Liver (tissue), 9 donors: ENCODE data around the gene C19orf12. TPM values are rescaled to one million over a fixed set of nuclear protein-coding genes. Genes with fewer than 3 reads are reported as not detected.

Experiments used
- DNase-seq: peaks from one replicate; pipeline ENCODE4 v3.0.0-alpha.2; 2017; ENCODE audit warnings: low spot score
- H3K27ac ChIP-seq, 2 donors: one replicate each; pipeline ENCODE4 v1.7.0; 2013; ENCODE audit warnings: inconsistent platforms in 2 of 2, low read length in 2 of 2, control low read depth in 1 of 2, low read depth in 1 of 2, mild to moderate bottlenecking in 1 of 2
- H3K27me3 ChIP-seq, 4 donors: one replicate each; pipeline versions ENCODE4 v1.6.1 to v1.7.0; 2013; ENCODE audit warnings: low read length in 3 of 4, inconsistent platforms in 1 of 4, mild to moderate bottlenecking in 1 of 4, moderate library complexity in 1 of 4; ENCODE audit not compliant: control insufficient read depth in 4 of 4, insufficient read depth in 4 of 4
- H3K36me3 ChIP-seq, 4 donors: one replicate each; pipeline versions ENCODE4 v1.6.1 to v1.7.0; 2013; ENCODE audit warnings: low read length in 3 of 4, mild to moderate bottlenecking in 3 of 4, low read depth in 1 of 4, moderate library complexity in 1 of 4; ENCODE audit not compliant: control insufficient read depth in 4 of 4, insufficient read depth in 3 of 4
- H3K4me1 ChIP-seq, 4 donors: one replicate each; pipeline versions ENCODE4 v1.6.1 to v1.7.0; 2013; ENCODE audit warnings: low read length in 3 of 4, mild to moderate bottlenecking in 3 of 4, moderate library complexity in 1 of 4; ENCODE audit not compliant: control insufficient read depth in 4 of 4, insufficient read depth in 4 of 4
- H3K4me3 ChIP-seq, 3 donors: one replicate each; pipeline versions ENCODE4 v1.6.1 to v1.7.0; 2013; ENCODE audit warnings: low read length in 3 of 3, control low read depth in 1 of 3, low read depth in 1 of 3, mild to moderate bottlenecking in 1 of 3
- H3K9ac ChIP-seq, 2 donors: one replicate each; pipeline ENCODE4 v1.7.0; 2013; ENCODE audit warnings: low read length in 2 of 2, mild to moderate bottlenecking in 2 of 2, moderate library complexity in 2 of 2, control low read depth in 1 of 2, low read depth in 1 of 2
- H3K9me3 ChIP-seq, 4 donors: one replicate each; pipeline versions ENCODE4 v1.6.1 to v1.7.0; 2013; ENCODE audit warnings: low read length in 3 of 4; ENCODE audit not compliant: control insufficient read depth in 4 of 4
- EGR1 ChIP-seq, 2 donors: IDR thresholded peaks; 2 replicates each; pipeline ENCODE4 v1.6.1; 2016 to 2018; ENCODE audit warnings: antibody characterized with exemption in 2 of 2, low read depth in 2 of 2
- FOXA1 ChIP-seq: IDR thresholded peaks from 2 replicates; pipeline ENCODE4 v1.6.1; 2016; ENCODE audit warnings: antibody characterized with exemption
- FOXA2 ChIP-seq: IDR thresholded peaks from 2 replicates; pipeline ENCODE4 v1.6.1; 2016; ENCODE audit warnings: antibody characterized with exemption
- HNF4A ChIP-seq, 2 donors: conservative IDR thresholded peaks; 2 replicates each; pipeline ENCODE4 v1.6.1; 2016; ENCODE audit warnings: antibody characterized with exemption in 2 of 2, mild to moderate bottlenecking in 2 of 2
- HNF4G ChIP-seq: IDR thresholded peaks from 2 replicates; pipeline ENCODE4 v1.6.1; 2016; ENCODE audit warnings: antibody characterized with exemption
- NR2F2 ChIP-seq: IDR thresholded peaks from 2 replicates; pipeline ENCODE4 v1.6.1; 2016; ENCODE audit warnings: antibody characterized with exemption
- RAD21 ChIP-seq, 2 donors: IDR thresholded peaks; 2 replicates each; pipeline ENCODE4 v1.6.1; 2016; ENCODE audit warnings: antibody characterized with exemption in 2 of 2, mild to moderate bottlenecking in 2 of 2
- RXRA ChIP-seq, 2 donors: IDR thresholded peaks; 2 replicates each; pipeline ENCODE4 v1.6.1; 2017 to 2018; ENCODE audit warnings: antibody characterized with exemption in 2 of 2, mild to moderate bottlenecking in 1 of 2
- SP1 ChIP-seq: IDR thresholded peaks from 2 replicates; pipeline ENCODE4 v1.6.1; 2018; ENCODE audit warnings: antibody characterized with exemption, mild to moderate bottlenecking
- YY1 ChIP-seq: IDR thresholded peaks from 2 replicates; pipeline ENCODE4 v1.6.1; 2016; ENCODE audit warnings: antibody characterized with exemption, mild to moderate bottlenecking
- WGBS: extraction: QIAGEN DNeasy Blood & Tissue Kit; methylation state at CpG from one replicate; pipeline ENCODE4 v1.1.7; 2013; 5-methylcytosine and 5-hydroxymethylcytosine counted together
- polyA plus RNA-seq, 2 donors: library from polyadenylated mRNA; stranded (reverse) in 1 of 2; unstranded in 1 of 2; fragments of 200-250 nt in 1 of 2; fragments of >200 nt in 1 of 2; fragmentation: Nextera tagmentation in 1 of 2; extraction: Ambion mirVana in 1 of 2; gene quantifications; one replicate each; pipeline versions ENCODE4 v1.2.1 to v1.2.3, GENCODE V29; 2013 to 2015
- total RNA-seq, 2 donors: library from RNA; depleted of rRNA; stranded (reverse); fragments of >200 nt; gene quantifications; one replicate each; pipeline ENCODE4 v1.2.3, GENCODE V29; 2014
- TF ChIP-seq, protein P1 (sequence below): fragments of 150-350 bp; IDR thresholded peaks from 2 replicates; pipeline ENCODE4 v1.5.1; 2017; ENCODE audit warnings: improper control_type of control experiment, low read depth, low read length; ENCODE audit not compliant: missing input control
- TF ChIP-seq, protein P2 (sequence below): IDR thresholded peaks from 2 replicates; pipeline ENCODE4 v1.6.1; 2016; ENCODE audit warnings: antibody characterized with exemption
- TF ChIP-seq, protein P3 (sequence below): IDR thresholded peaks from 2 replicates; pipeline ENCODE4 v1.6.1; 2016; ENCODE audit warnings: antibody characterized with exemption
- TF ChIP-seq, protein P4 (sequence below): IDR thresholded peaks from 2 replicates; pipeline ENCODE4 v1.6.1; 2016; ENCODE audit warnings: antibody characterized with exemption, mild to moderate bottlenecking
- donor health status: healthy.
- donor health status: healthy.
- donor health status: healthy.
- donor health status: healthy.
- donor health status: healthy.

C19orf12 gene
- total and polyA plus RNA-seq, 4 donors = 21.2 to 82.8 (median 40.1) TPM

DNA sequence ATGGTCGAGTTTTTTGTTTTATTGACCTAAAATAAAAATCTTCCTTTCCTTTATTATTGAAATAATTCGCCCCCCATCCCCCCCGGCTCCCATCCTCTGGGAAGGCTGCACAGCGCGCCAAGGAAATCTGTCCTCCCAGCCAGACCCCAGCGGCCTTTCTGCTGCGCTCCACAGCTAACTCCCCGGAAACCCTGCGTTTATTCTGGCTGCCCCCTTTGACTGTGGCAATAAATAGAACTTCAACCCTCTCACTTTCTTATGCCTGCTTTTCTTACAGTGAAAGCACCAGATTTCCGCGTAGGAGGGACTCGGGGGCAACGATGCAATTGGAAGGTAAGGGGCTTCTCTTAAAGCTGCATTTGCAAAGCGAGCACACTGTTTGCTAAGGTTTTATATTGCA lies 9.7 kb upstream of the C19orf12 start (continued):
- TF ChIP-seq, protein P1, sequence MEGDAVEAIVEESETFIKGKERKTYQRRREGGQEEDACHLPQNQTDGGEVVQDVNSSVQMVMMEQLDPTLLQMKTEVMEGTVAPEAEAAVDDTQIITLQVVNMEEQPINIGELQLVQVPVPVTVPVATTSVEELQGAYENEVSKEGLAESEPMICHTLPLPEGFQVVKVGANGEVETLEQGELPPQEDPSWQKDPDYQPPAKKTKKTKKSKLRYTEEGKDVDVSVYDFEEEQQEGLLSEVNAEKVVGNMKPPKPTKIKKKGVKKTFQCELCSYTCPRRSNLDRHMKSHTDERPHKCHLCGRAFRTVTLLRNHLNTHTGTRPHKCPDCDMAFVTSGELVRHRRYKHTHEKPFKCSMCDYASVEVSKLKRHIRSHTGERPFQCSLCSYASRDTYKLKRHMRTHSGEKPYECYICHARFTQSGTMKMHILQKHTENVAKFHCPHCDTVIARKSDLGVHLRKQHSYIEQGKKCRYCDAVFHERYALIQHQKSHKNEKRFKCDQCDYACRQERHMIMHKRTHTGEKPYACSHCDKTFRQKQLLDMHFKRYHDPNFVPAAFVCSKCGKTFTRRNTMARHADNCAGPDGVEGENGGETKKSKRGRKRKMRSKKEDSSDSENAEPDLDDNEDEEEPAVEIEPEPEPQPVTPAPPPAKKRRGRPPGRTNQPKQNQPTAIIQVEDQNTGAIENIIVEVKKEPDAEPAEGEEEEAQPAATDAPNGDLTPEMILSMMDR = no peak
- TF ChIP-seq HNF4G = no peak
- TF ChIP-seq FOXA2 = no peak
- no peak for TF ChIP-seq HNF4A (conservative IDR thresholded peaks at IDR 0.05)
- no peak for TF ChIP-seq EGR1 (IDR thresholded peaks at IDR 0.05; ENCODE audit: low read depth in 2 of 2)
- no peak for TF ChIP-seq NR2F2

DNA sequence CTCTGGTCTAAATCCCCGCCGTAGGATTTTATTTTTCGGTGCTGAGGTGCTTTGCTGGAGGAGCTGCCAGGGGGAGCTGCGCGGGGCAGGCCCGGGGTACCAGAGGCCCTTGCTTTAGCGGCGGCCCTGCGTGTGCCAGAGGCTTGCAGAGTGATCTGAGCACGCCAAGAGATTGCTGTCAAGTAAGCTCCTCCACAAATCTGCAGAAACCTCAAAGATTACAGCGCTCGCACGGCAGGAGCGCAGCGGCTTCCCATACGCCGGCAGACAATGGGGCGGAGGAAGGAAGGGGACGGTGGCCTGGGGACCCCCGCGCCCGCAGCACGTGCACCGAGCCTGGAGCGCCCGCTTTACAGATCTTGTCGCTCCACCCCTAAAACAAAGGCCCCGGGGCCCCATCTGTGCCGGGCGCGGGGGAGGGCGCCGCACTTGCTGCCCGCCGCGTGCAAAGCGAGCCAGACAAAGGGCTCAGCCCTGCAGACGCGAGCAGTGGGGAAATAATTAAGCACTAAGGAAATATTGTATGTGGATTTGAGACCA lies 9.1 kb upstream of the C19orf12 start:
- no peak for DNase-seq

DNA sequence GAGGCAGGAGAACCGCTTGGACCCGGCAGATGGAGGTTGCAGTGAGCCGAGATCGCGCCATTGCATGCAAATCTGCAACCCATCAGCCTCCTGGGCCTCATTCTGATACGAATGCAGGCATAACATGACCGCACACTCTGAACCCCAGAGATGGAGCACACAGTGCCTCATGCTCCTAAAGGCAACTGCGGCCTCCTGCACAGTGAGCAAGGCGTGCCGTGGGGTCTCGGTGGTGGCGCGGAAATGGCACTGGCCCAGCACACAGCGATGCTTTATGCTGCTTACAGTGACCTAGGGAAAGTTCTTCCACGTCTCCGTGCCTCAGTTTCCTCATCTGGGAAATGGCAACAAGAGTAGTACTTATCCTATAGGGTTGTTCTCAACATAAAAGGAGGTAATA lies 2.0 kb upstream of the C19orf12 start:
- no peak overlapping the region for H3K9ac ChIP-seq
- no peak for DNase-seq
- TF ChIP-seq SP1 (no peak), HNF4G (no peak), HNF4A (conservative IDR thresholded peaks at IDR 0.05) (no peak), FOXA2 (no peak), RXRA (IDR thresholded peaks at IDR 0.05) (no peak), FOXA1 (no peak), RAD21 (IDR thresholded peaks at IDR 0.05) (no peak), EGR1 (IDR thresholded peaks at IDR 0.05; ENCODE audit: low read depth in 2 of 2) (no peak), YY1 (no peak), NR2F2 (no peak)
- TF ChIP-seq, protein P1 = no peak
- TF ChIP-seq, protein P2, sequence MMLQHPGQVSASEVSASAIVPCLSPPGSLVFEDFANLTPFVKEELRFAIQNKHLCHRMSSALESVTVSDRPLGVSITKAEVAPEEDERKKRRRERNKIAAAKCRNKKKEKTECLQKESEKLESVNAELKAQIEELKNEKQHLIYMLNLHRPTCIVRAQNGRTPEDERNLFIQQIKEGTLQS = no peak
- TF ChIP-seq, protein P3, sequence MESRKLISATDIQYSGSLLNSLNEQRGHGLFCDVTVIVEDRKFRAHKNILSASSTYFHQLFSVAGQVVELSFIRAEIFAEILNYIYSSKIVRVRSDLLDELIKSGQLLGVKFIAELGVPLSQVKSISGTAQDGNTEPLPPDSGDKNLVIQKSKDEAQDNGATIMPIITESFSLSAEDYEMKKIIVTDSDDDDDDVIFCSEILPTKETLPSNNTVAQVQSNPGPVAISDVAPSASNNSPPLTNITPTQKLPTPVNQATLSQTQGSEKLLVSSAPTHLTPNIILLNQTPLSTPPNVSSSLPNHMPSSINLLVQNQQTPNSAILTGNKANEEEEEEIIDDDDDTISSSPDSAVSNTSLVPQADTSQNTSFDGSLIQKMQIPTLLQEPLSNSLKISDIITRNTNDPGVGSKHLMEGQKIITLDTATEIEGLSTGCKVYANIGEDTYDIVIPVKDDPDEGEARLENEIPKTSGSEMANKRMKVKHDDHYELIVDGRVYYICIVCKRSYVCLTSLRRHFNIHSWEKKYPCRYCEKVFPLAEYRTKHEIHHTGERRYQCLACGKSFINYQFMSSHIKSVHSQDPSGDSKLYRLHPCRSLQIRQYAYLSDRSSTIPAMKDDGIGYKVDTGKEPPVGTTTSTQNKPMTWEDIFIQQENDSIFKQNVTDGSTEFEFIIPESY = no peak
- TF ChIP-seq, protein P4, sequence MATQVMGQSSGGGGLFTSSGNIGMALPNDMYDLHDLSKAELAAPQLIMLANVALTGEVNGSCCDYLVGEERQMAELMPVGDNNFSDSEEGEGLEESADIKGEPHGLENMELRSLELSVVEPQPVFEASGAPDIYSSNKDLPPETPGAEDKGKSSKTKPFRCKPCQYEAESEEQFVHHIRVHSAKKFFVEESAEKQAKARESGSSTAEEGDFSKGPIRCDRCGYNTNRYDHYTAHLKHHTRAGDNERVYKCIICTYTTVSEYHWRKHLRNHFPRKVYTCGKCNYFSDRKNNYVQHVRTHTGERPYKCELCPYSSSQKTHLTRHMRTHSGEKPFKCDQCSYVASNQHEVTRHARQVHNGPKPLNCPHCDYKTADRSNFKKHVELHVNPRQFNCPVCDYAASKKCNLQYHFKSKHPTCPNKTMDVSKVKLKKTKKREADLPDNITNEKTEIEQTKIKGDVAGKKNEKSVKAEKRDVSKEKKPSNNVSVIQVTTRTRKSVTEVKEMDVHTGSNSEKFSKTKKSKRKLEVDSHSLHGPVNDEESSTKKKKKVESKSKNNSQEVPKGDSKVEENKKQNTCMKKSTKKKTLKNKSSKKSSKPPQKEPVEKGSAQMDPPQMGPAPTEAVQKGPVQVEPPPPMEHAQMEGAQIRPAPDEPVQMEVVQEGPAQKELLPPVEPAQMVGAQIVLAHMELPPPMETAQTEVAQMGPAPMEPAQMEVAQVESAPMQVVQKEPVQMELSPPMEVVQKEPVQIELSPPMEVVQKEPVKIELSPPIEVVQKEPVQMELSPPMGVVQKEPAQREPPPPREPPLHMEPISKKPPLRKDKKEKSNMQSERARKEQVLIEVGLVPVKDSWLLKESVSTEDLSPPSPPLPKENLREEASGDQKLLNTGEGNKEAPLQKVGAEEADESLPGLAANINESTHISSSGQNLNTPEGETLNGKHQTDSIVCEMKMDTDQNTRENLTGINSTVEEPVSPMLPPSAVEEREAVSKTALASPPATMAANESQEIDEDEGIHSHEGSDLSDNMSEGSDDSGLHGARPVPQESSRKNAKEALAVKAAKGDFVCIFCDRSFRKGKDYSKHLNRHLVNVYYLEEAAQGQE = no peak
- no peaks in the 10 kb centered on the region for H3K36me3 ChIP-seq
- H3K4me3 ChIP-seq = no peak overlapping the region
- no peaks in the 10 kb centered on the region for H3K9me3 ChIP-seq
- 89% methylated on average over 16 of the region's 16 CpGs for WGBS
- no peak overlapping the region for H3K27ac ChIP-seq
- H3K27me3 ChIP-seq = no peaks in the 10 kb centered on the region
- H3K4me1 ChIP-seq = peaks cover 3 to 37% (median 29%) of the 10 kb centered on the region in 4 donors

More for the DNA sequence above, 9.1 kb upstream of the C19orf12 start:
- Histone ChIP-seq H3K9ac (no peak overlapping the region), H3K27ac (no peak overlapping the region), H3K9me3 (no peaks in the 10 kb centered on the region), H3K27me3 (peaks cover 0 to 10% (median 4%) of the 10 kb centered on the region in 4 donors), H3K4me1 (no peaks in the 10 kb centered on the region), H3K36me3 (no peaks in the 10 kb centered on the region), H3K4me3 (peak overlapping the region in 1 of 3 donors; percentile 18)
- no peak for TF ChIP-seq EGR1 (IDR thresholded peaks at IDR 0.05; ENCODE audit: low read depth in 2 of 2)
- 8% methylated on average over 39 of the region's 39 CpGs for WGBS
